ENCODE results near the gene SELENOO.

The SELENOO gene

GRCh38 chr22:50256258-50256862 lies 55.5 kb downstream of the SELENOO start:
- DNase-seq = no peak

- peak; percentile 35 for DNase-seq
Observed at GRCh38 chr22:50257041-50257440, 56.2 kb downstream of the SELENOO start.

- no peak for DNase-seq
Observed at GRCh38 chr22:50257451-50258360, 56.9 kb downstream of the SELENOO start.

- no peak for DNase-seq
Observed at GRCh38 chr22:50258361-50259292, 57.8 kb downstream of the SELENOO start.

- DNase-seq = no peak
Observed at GRCh38 chr22:50259302-50259701, 58.5 kb downstream of the SELENOO start.

- DNase-seq = peak; percentile 55
Observed at GRCh38 chr22:50260434-50260800, 59.6 kb downstream of the SELENOO start.

- DNase-seq = peak; percentile 83
Observed at GRCh38 chr22:50260801-50261614, 60.2 kb downstream of the SELENOO start.

- DNase-seq = peak; percentile 90
Observed at GRCh38 chr22:50261615-50262459, 61.0 kb downstream of the SELENOO start, which contains the start of gene MAPK12. MAPK12 (minus strand) TSS chr22:50261683; CDS start chr22:50261509, 174 bp downstream.

GRCh38 chr22:50262460-50262911 lies 61.7 kb downstream of the SELENOO start:
- DNase-seq = peak; percentile 41

- DNase-seq = no peak
Observed at GRCh38 chr22:50262973-50263617, 62.3 kb downstream of the SELENOO start.

GRCh38 chr22:50264104-50264745 lies 63.4 kb downstream of the SELENOO start:
- DNase-seq = no peak

GRCh38 chr22:50264946-50265669 lies 64.3 kb downstream of the SELENOO start:
- no peak for DNase-seq

GRCh38 chr22:50266994-50267393 lies 66.2 kb downstream of the SELENOO start:
- DNase-seq = no peak
